Inflammatory macrophage (primary cell): ENCODE data around the gene TSC22D1.

ENCODE experiments used
- DNase-seq, 2 donors: peaks; one replicate each; pipeline ENCODE4 v3.0.0-alpha.2; 2020 to 2022

TSC22D1 gene

GRCh38 chr13:44425041-44425814 is 150.9 kb downstream of the TSC22D1 start:
- no peak for DNase-seq

- DNase-seq, result no peak
Observed at GRCh38 chr13:44423824-44424223, 152.3 kb downstream of the TSC22D1 start.

DNA sequence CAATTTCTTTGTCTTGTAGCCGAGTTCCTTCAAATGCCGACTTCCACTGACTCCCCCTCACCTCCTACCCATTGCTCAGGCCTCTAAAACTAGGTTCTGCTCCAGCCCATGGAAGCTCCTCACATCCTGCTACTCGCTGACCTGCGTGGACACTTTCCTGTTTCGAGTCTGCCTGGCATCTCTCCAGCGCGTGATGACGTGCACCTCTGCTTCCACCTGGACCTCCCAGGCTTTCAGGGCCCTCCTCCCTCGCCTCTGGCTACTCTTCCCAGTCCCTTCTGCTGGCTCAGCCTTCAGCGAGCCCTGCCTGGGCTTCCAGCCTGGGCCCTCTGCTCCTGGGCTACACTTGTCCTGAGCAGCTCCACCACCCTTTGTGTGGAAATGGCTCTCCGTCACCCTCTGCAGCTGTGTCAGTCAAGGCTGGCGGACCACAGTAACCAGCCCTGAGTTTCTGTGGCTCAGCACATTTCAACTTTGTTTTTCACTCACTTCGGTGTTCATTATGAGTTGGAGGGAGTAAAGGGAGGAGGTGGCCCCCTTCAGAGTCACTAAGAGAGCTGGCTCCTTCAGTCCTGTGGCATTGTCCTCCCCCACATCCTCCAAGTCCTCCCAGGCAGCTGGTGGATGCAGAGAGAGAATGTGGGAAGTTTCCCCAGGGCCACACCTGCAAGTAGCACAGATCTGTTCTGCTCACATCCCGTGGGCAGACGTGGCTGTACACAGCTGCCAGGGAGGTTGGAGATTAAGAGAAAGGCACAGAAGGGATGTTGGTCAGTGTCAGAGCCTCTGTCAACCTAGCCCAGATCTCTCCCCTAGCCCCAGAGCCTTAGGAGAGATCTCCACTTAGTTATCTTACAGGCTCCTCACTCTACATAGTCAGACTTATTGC is 153.1 kb downstream of the TSC22D1 start:
- DNase-seq, result no peak

- DNase-seq, result no peak
Observed at GRCh38 chr13:44421853-44422525, 154.1 kb downstream of the TSC22D1 start.

DNA sequence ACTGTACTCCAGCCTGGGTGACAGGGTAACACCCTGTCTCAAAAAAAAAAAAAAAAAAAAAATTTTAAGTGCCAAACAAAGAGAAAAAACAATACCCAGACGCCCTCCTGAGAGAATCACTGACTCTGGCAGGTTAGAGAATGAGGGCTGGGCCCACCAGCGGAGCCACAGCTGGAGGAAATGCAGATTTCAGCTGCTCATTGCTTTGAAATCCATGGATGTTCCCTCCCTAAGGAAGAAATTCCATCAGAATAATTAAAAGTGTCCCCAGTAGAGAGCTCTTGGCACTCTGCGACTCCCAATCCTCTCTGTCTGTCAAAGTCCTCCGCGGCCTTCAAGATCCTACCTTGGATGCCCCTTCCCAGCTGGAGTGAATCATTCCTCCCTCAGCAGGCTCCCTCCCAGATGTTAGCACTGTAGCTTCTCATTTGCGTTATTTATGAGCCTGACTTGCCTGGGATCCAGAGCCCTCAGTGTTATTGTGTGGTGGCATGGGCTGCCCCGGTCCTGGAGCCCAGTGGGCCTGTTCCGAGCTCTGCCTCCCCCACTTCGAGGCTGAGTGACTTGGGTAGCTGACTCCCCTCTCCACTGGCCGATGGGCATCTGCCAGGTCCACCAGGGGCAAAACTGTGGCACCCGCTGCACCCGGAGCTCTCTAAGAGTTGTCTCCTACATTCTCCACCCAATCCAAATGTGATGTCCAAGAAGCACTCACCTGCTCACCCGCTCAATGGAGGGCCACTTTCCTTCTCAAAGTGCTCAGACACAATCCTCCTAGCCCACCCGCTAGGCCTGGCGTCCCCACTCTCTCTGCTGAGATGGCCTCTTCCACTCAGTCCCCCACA is 155.5 kb downstream of the TSC22D1 start:
- no peak for DNase-seq

- no peak for DNase-seq
Observed at GRCh38 chr13:44417876-44418275, 158.3 kb downstream of the TSC22D1 start.

GRCh38 chr13:44417446-44417845 is 158.7 kb downstream of the TSC22D1 start:
- no peak for DNase-seq

DNA sequence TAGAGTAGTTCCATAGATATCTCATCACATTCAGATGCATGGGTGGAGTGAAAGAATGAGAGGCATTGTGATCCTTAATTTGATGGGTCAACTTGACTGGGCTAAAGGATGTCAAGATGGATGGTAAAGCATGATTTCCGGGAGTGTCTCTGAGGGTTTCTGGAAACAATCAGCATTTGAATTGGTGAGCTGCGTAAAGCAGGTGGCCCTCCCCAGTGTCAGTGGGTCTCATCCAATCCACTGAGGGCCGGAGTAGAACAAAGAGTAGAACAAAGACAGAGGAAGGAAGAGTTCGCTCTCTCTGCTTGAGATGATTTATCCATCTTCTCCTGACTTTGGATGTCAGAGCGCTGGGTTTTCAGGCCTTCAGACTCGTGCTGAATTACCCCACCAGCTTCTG is 159.4 kb downstream of the TSC22D1 start:
- DNase-seq, result no peak

GRCh38 chr13:44416301-44416700 is 159.8 kb downstream of the TSC22D1 start:
- peak; percentile 15 to 26 for DNase-seq

GRCh38 chr13:44415815-44416214 is 160.3 kb downstream of the TSC22D1 start:
- no peak for DNase-seq

DNA sequence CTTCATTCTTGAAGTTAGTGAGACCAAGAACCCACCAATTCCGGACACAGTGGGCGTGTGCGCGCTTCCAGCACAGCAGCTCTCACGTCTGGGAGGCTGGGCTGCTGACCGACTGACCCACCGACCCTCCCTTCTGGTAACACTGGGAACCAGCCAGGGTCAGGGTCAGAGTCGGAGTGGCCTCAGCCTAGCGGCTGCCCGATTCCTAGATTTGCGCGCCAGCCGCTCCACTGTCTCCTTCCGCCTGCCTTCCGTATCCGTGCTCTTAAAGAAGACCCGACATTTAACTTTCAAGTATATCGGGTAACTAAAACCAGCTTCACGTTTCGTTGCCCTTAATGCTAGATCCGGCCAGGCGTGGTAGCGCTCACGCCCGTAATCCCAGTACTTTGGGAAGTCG is 161.4 kb downstream of the TSC22D1 start:
- DNase-seq, result no peak

DNA sequence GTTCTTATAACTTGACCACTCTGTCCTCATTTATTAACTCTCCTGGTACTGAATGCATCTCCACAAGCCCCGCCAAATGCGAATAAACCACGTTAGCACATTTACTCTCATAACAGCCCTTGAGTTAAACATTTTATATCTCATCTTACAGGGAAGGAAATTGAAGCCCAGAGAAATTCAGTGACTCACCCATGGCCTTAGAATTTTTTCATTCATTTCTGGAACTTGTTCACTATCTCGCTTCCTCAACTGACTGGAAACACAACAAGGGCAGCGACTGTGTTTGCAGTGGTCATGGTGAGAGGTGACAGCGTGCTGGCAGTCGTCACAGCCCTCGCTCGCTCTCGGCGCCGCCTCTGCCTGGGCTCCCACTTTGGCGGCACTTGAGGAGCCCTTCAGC is 163.0 kb downstream of the TSC22D1 start:
- DNase-seq, result no peak

GRCh38 chr13:44412346-44412935 is 163.7 kb downstream of the TSC22D1 start:
- peak in 1 of 2 donors; percentile 6 for DNase-seq

- no peak for DNase-seq
Observed at GRCh38 chr13:44411841-44412240, 164.3 kb downstream of the TSC22D1 start.

DNA sequence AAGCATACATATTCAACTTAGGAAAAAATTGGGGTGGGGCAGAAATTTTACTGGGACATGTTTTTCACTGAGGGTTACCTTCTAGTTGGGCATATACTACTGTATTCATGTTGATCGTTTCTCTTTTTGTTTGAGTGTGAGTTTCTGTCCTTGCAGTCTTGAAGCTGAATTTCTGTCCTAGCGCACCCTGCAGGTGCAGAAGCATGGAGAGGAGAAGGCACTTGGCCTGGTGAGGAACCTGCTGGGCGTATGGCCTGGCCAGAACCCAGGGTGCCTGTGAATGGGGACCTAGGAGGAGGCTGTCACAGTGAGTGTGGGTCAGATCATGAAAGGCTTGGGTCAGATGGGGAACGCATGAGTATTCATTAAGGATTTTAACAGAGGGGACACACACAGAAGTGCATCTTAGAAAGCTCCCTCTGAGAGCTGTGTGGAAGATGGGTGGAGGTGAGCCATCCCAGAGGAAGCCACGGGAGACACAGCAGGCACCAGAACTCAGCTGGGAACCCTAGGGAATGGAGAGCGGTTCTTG is 165.7 kb downstream of the TSC22D1 start:
- no peak for DNase-seq

DNA sequence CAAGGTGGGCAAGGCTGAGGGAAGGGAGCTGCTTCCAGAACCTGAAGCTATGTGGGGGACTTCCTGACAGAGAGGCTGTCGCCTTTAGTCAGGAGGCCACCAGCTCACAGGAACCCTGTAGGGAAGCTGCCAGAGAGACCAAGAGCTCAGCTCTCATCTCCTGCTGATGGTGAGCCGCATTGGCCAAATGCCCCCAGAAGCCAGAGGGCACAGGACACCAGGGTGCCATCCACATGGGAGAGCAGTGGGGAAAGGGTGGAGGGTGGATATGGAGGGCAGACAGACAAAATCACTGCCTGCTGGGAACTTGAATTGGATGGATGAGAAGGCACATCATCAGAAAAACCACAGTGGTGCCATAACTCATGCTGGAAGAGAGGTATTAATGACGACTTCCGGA is 166.5 kb downstream of the TSC22D1 start:
- no peak for DNase-seq

GRCh38 chr13:44407891-44408290 is 168.2 kb downstream of the TSC22D1 start:
- DNase-seq, result no peak

DNA sequence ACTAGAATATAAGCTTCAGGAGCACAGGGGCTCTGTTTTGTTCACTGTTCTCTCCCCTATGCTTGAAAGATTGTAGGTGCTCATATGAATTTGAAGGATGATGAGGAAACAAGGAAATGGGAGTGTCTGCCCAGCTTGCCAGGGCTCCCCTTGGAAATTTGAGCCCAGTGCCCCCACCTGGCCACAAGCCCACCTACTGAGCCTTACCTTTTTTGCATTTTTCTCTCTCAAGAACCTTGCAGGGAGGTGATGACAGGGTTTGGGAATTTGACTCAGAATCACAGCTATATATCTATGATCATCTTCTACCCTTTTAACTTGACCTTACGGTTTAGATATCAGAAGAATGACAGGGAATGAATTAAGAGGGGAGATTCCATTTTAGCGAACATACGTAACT is 168.8 kb downstream of the TSC22D1 start:
- no peak for DNase-seq

- no peak for DNase-seq
Observed at GRCh38 chr13:44406617-44407016, 169.5 kb downstream of the TSC22D1 start.

DNA sequence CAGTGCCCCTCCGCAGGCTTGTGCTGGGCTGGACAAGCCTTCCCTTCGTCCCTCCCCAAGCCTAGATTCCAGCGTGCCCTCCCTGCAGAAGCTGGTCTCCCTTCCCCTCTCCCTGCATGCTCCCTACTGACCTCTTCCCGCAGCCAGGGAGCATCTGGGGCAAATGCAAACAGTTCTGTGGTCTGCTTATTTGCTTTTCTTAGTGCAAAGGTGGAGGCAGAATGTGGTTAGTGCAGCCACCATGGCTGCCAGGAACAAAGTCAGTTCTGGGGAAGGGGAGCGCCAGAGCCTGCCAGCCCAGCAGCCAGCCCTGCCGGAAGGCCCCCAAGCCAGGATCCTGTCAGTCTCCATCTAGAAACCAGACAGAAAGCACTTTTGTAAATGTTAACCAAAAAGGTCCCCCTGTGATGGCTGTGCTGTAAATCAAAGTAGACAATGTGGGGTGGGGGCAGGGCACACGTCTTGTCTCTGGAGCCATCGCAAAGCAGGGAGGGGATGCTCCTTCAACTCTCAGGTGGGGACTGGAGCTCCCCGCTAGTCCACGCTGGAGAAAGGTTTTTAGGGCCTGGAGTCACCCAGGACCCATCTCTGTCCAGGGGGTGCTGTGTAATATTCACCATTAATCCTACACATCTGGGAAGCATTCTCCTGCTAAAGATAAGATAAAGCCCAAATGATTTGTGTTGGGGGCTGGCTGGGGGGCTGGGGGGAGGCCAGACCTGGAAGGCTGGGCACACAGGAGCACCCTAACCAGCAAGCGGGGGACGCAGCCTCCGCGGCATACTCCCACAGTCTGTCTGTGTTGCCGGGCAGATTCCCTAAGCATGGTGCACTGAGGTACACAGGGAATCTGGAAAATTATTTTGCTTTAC is 171.6 kb downstream of the TSC22D1 start:
- DNase-seq, result no peak
